Measurements from ENCODE around the gene ABCA8.
"Not testable (repeated sequence)": the region's sequence is repeated elsewhere in the genome, so short reads cannot be mapped to it uniquely, and the experiment has no call there.

ABCA8 gene, protein sequence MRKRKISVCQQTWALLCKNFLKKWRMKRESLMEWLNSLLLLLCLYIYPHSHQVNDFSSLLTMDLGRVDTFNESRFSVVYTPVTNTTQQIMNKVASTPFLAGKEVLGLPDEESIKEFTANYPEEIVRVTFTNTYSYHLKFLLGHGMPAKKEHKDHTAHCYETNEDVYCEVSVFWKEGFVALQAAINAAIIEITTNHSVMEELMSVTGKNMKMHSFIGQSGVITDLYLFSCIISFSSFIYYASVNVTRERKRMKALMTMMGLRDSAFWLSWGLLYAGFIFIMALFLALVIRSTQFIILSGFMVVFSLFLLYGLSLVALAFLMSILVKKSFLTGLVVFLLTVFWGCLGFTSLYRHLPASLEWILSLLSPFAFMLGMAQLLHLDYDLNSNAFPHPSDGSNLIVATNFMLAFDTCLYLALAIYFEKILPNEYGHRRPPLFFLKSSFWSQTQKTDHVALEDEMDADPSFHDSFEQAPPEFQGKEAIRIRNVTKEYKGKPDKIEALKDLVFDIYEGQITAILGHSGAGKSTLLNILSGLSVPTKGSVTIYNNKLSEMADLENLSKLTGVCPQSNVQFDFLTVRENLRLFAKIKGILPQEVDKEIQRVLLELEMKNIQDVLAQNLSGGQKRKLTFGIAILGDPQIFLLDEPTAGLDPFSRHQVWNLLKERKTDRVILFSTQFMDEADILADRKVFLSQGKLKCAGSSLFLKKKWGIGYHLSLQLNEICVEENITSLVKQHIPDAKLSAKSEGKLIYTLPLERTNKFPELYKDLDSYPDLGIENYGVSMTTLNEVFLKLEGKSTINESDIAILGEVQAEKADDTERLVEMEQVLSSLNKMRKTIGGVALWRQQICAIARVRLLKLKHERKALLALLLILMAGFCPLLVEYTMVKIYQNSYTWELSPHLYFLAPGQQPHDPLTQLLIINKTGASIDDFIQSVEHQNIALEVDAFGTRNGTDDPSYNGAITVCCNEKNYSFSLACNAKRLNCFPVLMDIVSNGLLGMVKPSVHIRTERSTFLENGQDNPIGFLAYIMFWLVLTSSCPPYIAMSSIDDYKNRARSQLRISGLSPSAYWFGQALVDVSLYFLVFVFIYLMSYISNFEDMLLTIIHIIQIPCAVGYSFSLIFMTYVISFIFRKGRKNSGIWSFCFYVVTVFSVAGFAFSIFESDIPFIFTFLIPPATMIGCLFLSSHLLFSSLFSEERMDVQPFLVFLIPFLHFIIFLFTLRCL (N-terminal part only)

GRCh38 chr17:68955181-68955841, at the start of gene ABCA8:
ABCA8 (minus strand) TSS chr17:68955392; CDS start chr17:68942034, 13,358 bp downstream.
- DNase-seq: peak in 25 of 51 donors; percentile 6 to 74 (median 27)

GRCh38 chr17:69004759-69005158, 49.6 kb upstream of the ABCA8 start:
- not testable (repeated sequence) for DNase-seq

- not testable (repeated sequence) for DNase-seq
Measured at GRCh38 chr17:68999743-69000142, 44.6 kb upstream of the ABCA8 start.

DNA sequence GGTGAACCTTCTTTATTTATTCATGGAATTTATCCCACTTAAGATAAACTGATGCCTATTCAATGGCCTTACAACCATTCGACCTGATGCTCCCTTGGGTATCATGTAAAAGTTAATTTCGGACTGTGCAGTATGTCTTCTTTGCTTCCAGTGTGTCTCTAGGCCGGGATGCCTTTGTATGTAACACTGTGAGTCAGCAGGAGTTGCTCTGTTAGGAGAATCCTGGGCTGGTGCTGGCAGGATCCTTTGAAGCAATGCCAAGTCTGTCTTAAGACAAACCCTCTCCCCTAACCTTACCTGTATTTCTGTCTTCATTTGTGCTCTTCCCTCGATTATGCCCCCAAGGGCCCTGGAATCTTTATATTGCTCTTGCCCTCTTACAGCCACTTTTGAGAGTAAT, 37.9 kb upstream of the ABCA8 start:
- no peak for DNase-seq

DNA sequence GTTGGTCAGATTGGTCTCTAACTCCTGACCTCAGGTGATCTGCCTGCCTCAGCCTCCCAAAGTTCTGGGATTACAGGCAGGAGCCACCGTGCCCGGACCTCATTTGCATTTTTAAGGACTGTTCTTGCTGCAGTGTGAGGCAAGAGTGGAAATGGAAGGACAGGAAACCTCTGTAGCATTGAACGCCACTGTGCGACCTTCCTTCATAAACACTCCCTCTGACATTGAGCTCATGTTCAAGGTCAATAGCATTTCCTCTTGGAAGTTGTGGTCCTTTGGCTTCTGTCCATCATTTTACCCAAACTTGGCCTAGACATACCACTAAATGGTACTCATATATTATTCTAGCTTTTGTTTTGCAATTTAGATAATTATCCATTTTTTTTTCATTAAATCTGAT, 32.8 kb upstream of the ABCA8 start:
- no peak for DNase-seq

DNA sequence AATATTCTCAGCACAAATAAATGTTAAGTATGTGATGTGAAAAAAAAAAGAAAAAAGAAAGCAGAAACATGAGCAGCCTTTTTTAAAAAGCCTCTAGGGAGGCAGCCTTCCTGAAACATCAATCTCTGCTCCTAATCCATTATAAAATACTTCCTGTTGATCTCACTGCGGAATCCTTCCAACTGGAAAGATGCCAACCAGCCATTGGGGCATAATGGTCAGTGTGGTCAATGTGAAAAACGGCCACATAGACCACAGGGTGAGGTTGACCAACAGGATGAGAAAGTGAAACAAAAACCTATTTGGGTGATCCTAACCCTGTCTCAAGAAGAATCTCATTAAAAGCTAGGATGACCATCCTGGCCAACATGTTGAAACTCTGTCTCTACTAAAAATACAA, 26.1 kb upstream of the ABCA8 start:
- peak in 3 of 51 donors; percentile 3 to 9 (median 6) for DNase-seq

DNA sequence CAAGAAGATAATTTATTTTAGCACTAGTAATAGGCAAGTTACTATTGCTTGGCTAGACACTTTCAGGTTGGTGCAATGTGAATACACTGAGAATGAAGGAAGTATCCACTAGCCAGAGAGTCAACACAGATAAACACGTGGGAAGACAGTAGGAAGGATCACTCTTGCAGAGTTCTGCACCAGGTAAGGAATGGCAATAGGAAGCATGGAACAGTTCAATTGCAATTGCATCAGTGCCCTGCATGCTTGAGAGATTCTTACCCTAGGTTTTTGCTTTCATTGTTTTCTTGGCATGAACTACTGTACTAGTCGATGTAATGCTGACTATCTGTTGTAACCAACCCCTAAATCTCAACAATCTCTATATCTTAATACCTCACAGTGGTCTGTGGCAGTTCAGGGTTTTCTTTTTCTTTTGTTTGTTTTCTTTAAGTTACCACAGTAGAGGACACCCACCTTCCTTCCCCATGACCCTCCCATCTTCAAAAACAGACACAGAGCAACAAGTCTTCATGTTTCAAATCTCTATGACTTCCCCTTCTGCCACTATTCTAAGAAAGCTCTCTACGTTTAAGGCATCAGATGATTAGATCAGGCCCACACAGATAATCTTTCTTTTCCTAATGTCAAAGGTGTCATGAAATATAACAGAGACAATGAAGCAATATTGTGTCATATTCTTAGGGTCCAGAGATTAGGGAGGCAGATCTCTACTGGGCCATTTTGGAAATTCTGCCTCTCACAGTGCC, 18.1 kb upstream of the ABCA8 start:
- DNase-seq: no peak

- peak in 12 of 51 donors; percentile 2 to 69 (median 12) for DNase-seq
Measured at GRCh38 chr17:68972119-68972704, 17.0 kb upstream of the ABCA8 start.

DNA sequence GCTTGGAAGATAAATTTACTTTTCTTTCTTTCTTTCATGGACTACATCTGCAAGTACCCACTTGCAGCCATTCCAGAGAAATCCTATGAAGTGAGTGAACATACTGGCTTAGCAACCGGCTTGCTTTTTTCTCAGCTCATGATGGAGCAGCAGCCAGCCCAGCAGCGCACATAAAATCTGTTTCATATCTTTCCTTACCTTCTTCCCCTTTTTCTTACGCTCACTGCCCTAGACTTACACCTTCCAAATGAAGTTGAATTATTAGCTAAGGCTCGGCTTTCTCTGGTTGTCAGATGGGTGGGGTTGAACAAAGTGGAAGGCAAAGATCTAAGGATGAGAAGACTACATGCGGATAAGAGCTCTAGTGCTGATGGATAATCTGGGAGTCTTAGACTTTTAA, 13.9 kb upstream of the ABCA8 start:
- no peak for DNase-seq

DNA sequence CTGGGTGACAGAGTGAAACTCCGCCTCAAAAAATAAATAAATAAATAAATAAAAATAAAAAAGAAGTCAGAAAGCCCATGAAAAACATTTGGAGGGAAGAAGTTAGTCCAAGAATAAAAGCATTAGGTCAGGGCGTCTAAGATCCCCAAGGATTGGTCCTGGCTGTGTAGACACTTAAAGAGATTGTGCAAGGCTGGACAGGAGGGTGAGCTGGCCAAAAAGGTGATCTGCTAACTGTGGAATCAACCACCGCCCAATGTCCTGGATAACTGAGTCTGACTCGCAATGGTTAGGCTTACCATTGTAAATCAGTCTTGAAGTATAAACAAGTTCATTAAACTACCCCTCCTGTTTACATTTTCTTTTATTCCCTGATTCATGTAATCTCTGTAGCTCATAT, 8.8 kb upstream of the ABCA8 start:
- no peak for DNase-seq

DNA sequence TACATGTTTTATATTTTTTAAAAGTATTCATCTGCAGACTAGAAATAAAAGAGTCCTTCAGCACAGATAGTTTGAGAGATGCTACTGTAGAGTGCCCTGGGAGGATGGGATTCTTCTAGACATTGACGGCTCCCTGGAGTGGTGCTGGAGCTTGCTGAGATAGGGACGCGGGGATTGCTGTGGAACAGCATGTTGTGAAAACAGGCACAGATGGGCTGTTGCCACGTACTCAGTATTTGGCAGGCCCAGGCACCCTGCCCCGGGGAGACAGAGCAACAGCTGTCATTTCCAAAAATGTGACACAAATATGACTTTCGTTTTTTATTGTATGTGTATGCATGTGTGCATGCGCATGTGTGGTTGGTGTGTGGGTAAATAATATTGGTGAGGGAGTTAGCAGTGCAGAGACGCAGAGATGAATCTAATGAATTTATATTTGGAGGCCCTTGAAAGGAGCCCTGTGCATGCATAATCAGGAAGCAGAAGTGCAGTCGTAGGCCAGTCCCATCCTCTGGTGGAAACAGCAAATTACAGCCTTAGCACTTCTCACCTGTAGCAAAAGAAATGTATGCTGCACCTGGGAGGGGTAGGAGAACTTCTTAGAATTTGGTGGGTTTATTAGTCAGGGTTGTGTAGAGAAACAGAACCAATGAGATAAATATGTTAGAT, 6.2 kb upstream of the ABCA8 start:
- peak in 1 of 51 donors; percentile 6 for DNase-seq

GRCh38 chr17:68959117-68959516, 3.9 kb upstream of the ABCA8 start:
- not testable (repeated sequence) for DNase-seq

- no peak for DNase-seq
Measured at GRCh38 chr17:68957944-68958343, 2.8 kb upstream of the ABCA8 start.

DNA sequence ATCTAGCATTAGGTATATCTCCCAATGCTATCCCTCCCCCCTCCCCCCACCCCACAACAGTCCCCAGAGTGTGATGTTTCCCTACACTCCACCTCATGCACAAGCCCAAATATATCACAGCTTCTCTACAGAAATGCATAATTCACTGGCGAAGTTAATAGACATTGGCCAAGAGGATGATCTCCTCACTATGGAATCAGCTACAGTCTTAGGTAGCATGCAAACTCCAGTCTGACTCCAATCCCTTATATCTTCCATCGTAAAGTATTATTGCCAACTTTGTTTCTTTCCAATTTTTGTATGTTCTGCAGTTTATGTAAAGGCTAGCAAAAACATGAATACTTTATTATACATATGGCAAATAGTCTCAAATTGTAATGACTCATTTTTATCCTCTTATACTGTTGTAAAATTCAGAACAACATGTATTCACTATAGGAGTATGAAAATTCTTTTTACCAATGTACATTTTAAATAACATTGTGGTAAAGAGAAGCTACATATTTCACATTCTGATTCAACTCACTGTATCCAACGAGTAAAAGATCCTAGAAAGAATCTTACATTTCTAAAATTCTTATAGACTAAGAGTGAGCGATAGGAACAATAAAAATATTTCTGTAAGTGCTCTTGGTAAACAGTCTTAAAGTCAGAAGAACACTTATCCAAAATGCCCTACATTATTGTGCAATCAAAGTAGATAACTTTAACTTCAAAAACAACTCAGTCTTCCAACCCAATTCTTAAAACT, 871 bp downstream of the ABCA8 start:
- DNase-seq: no peak

- peak in 2 of 51 donors; percentile 23 to 38 for DNase-seq
Measured at GRCh38 chr17:68953340-68953997, 1.7 kb downstream of the ABCA8 start.

DNA sequence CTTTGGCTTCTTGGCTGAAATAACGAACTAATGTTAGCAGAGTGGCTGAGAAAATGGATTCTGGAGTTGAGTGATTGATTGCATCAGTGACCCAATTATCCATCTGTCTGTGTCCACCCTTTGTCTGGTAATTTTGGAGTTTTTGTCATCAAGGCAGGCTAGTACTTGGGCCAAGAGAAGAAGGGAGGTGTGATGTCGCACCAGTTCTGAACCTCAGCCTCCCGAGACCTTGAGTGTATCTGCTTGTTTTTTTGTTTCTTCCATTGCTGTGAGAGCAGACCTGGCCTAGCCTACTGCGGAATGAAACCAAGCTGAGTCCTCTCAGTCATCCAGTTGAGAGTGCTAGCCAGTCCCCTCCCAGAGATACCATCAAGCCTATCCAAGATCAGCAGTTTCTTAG, 4.5 kb downstream of the ABCA8 start:
- no peak for DNase-seq

GRCh38 chr17:68947868-68948267, 7.3 kb downstream of the ABCA8 start:
- DNase-seq: not testable (repeated sequence)

DNA sequence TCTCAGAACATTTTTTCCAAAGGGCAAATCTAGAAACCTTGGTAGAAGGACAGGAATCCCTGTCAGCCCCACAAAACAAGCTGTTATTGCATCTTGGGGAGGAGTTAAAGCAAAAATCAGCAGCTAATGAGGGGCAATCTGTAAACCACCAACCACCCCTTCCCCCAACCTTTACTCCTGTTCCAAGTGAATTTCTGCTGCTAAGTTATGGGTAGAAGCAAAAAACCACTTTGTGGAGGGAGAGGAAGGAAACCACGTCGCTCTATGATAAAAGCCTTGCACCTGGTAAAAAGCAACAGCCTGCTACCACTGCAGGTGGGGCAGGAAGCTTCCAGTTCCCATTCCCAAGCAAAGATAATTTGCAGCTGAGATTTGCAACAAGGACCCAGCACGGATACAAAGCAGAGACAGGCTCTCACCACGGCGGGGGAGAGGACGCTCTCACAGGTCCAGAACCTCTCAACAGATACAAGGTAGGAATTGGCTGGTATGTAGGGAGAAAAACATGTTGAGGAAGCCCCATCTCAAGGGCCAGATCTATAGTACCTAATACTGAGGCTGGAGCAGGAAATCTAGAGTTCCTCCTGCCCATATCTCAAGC, 10.7 kb downstream of the ABCA8 start:
- no peak for DNase-seq

Measured in hypothalamus (tissue), 51 donors.